ENCODE results near the gene CUBN. TPM values are rescaled to one million over a fixed set of nuclear protein-coding genes. Genes with fewer than 3 reads are reported as not detected.

CUBN gene
- total and polyA plus RNA-seq, 5 donors from 2014 or later: 0.01 to 4.7 (median 0.15) TPM

GRCh38 chr10:17106991-17107390 is 22.6 kb downstream of the CUBN start:
- no peaks in the 10 kb centered on the region for H3K36me3 ChIP-seq (ENCODE audit: control insufficient read depth, insufficient read depth, low read length)
- Mint-ChIP-seq H3K27me3 (no peaks in the 10 kb centered on the region), H3K4me1 (peaks cover 0 to 2% (median 0%) of the 10 kb centered on the region in 4 donors), H3K27ac (no peak overlapping the region), H3K36me3 (peaks cover 36% of the 10 kb centered on the region), H3K9me3 (no peaks in the 10 kb centered on the region), H3K4me3 (no peak overlapping the region)
- H3K4me3 ChIP-seq (ENCODE audit: low read depth, low read length): no peak overlapping the region
- no peaks in the 10 kb centered on the region for H3K9me3 ChIP-seq (ENCODE audit: control insufficient read depth in 2 of 2, low read length in 2 of 2)
- no peak overlapping the region for H3K27ac ChIP-seq (ENCODE audit: insufficient read depth, low read length, poor library complexity, severe bottlenecking)
- H3K4me1 ChIP-seq (ENCODE audit: control insufficient read depth, insufficient read depth, low read length, poor library complexity, severe bottlenecking): no peaks in the 10 kb centered on the region
- ATAC-seq (ENCODE audit: low read depth in 2 of 2) (no peak), DNase-seq (no peak)
- H3K27me3 ChIP-seq (ENCODE audit: control insufficient read depth, insufficient read depth, low read length): no peaks in the 10 kb centered on the region

GRCh38 chr10:17101910-17102266 is 27.7 kb downstream of the CUBN start:
- H3K4me3 ChIP-seq (ENCODE audit: low read depth, low read length): no peak overlapping the region
- Mint-ChIP-seq H3K27me3 (no peaks in the 10 kb centered on the region), H3K9me3 (peaks cover 0 to 2% (median 0%) of the 10 kb centered on the region in 7 donors), H3K4me1 (peaks cover 0 to 7% (median 0%) of the 10 kb centered on the region in 4 donors), H3K36me3 (peaks cover 28% of the 10 kb centered on the region), H3K27ac (no peak overlapping the region), H3K4me3 (no peak overlapping the region)
- no peaks in the 10 kb centered on the region for H3K27me3 ChIP-seq (ENCODE audit: control insufficient read depth, insufficient read depth, low read length)
- no peaks in the 10 kb centered on the region for H3K4me1 ChIP-seq (ENCODE audit: control insufficient read depth, insufficient read depth, low read length, poor library complexity, severe bottlenecking)
- no peaks in the 10 kb centered on the region for H3K9me3 ChIP-seq (ENCODE audit: control insufficient read depth in 2 of 2, low read length in 2 of 2)
- H3K27ac ChIP-seq (ENCODE audit: insufficient read depth, low read length, poor library complexity, severe bottlenecking): no peak overlapping the region
- no peaks in the 10 kb centered on the region for H3K36me3 ChIP-seq (ENCODE audit: control insufficient read depth, insufficient read depth, low read length)
- ATAC-seq (ENCODE audit: low read depth in 2 of 2): no peak
- no peak for DNase-seq

GRCh38 chr10:17101257-17101909 is 28.2 kb downstream of the CUBN start:
- peaks cover 0 to 4% (median 0%) of the 10 kb centered on the region in 7 donors for H3K9me3 Mint-ChIP-seq
- ATAC-seq (ENCODE audit: low read depth in 2 of 2) (no peak), DNase-seq (no peak)
- no peak overlapping the region for H3K27ac ChIP-seq (ENCODE audit: insufficient read depth, low read length, poor library complexity, severe bottlenecking)
- H3K27me3 Mint-ChIP-seq: no peaks in the 10 kb centered on the region
- H3K27me3 ChIP-seq (ENCODE audit: control insufficient read depth, insufficient read depth, low read length): no peaks in the 10 kb centered on the region
- H3K4me3 ChIP-seq (ENCODE audit: low read depth, low read length): no peak overlapping the region
- peaks cover 26% of the 10 kb centered on the region for H3K36me3 Mint-ChIP-seq
- H3K27ac Mint-ChIP-seq: no peak overlapping the region
- no peak overlapping the region for H3K4me3 Mint-ChIP-seq
- peaks cover 0 to 7% (median 0%) of the 10 kb centered on the region in 4 donors for H3K4me1 Mint-ChIP-seq
- H3K36me3 ChIP-seq (ENCODE audit: control insufficient read depth, insufficient read depth, low read length): no peaks in the 10 kb centered on the region
- no peaks in the 10 kb centered on the region for H3K4me1 ChIP-seq (ENCODE audit: control insufficient read depth, insufficient read depth, low read length, poor library complexity, severe bottlenecking)
- H3K9me3 ChIP-seq (ENCODE audit: control insufficient read depth in 2 of 2, low read length in 2 of 2): no peaks in the 10 kb centered on the region

DNA sequence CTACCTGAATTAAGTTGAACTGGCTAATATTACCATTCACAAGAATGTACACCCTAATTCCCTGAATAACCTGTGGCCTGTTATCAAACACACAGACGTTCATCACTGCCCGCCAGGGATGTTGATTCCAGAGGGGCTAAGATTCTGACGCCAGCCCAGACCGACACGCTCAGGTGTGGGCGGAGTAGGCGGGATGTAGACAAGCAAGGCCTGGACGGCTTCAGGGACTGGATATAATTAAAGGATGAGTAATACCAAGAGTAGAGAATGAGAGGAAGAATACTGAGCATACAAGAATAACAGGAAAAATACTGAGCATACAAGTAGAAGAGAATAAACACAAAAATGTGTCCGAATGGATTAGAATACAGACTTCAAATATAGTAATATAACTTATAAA is 29.0 kb downstream of the CUBN start:
- Histone ChIP-seq H3K27ac (ENCODE audit: insufficient read depth, low read length, poor library complexity, severe bottlenecking) (no peak overlapping the region), H3K4me3 (ENCODE audit: low read depth, low read length) (no peak overlapping the region), H3K9me3 (ENCODE audit: control insufficient read depth in 2 of 2, low read length in 2 of 2) (no peaks in the 10 kb centered on the region), H3K4me1 (ENCODE audit: control insufficient read depth, insufficient read depth, low read length, poor library complexity, severe bottlenecking) (no peaks in the 10 kb centered on the region), H3K27me3 (ENCODE audit: control insufficient read depth, insufficient read depth, low read length) (no peaks in the 10 kb centered on the region), H3K36me3 (ENCODE audit: control insufficient read depth, insufficient read depth, low read length) (no peaks in the 10 kb centered on the region)
- Mint-ChIP-seq H3K4me1 (peaks cover 0 to 7% (median 0%) of the 10 kb centered on the region in 4 donors), H3K9me3 (peaks cover 0 to 4% (median 0%) of the 10 kb centered on the region in 7 donors), H3K36me3 (peaks cover 32% of the 10 kb centered on the region), H3K27me3 (no peaks in the 10 kb centered on the region), H3K4me3 (no peak overlapping the region), H3K27ac (peak overlapping the region in 1 of 3 donors; percentile 3)
- DNase-seq: no peak
- ATAC-seq (ENCODE audit: low read depth in 2 of 2): no peak

DNA sequence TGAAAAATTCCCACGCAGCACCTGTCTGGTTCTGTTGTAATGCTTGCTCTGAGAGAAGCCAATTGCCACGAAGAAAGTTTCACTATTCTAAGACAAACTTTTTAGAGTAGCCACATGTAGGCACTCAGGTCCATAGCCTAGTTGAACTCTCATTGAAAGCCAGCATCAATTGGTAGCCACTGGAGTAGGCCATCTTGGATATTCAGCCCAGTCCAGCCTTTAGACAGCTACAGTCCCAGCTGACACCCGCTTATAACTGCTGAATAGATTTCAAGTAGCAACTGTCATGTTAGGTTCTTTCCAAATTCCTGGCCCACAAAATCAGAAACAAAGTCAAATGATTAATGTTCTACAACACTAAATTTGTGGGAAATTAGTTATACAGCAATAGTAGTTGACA is 31.6 kb downstream of the CUBN start:
- Histone ChIP-seq H3K27me3 (ENCODE audit: control insufficient read depth, insufficient read depth, low read length) (no peaks in the 10 kb centered on the region), H3K27ac (ENCODE audit: insufficient read depth, low read length, poor library complexity, severe bottlenecking) (no peak overlapping the region), H3K4me1 (ENCODE audit: control insufficient read depth, insufficient read depth, low read length, poor library complexity, severe bottlenecking) (no peaks in the 10 kb centered on the region), H3K4me3 (ENCODE audit: low read depth, low read length) (no peak overlapping the region), H3K9me3 (ENCODE audit: control insufficient read depth in 2 of 2, low read length in 2 of 2) (no peaks in the 10 kb centered on the region), H3K36me3 (ENCODE audit: control insufficient read depth, insufficient read depth, low read length) (no peaks in the 10 kb centered on the region)
- Mint-ChIP-seq H3K4me3 (no peak overlapping the region), H3K4me1 (peaks cover 0 to 7% (median 0%) of the 10 kb centered on the region in 4 donors), H3K27ac (no peak overlapping the region), H3K27me3 (no peaks in the 10 kb centered on the region), H3K9me3 (peaks cover 0 to 4% (median 0%) of the 10 kb centered on the region in 7 donors), H3K36me3 (peaks cover 25% of the 10 kb centered on the region)
- DNase-seq (no peak), ATAC-seq (ENCODE audit: low read depth in 2 of 2) (no peak)

DNA sequence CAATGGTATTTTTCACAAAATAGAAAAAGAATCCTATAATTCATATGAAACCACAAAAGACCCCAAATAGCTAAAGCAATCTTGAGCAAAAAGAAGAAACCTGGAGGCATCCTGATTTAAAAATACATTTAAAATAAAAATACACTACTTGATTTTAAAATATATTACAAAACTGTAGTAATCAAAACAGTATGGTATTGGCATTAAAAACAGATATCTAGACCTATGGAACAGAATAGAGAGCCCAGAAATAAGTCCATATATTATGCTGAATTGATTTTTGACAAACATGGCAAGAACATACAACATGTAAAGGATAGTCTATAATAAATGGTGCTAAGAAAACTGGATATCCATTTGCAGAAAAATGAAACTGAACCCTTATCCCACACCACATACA is 34.8 kb downstream of the CUBN start:
- no peak for ATAC-seq (ENCODE audit: low read depth in 2 of 2)
- peaks cover 27% of the 10 kb centered on the region for H3K36me3 Mint-ChIP-seq
- Histone ChIP-seq H3K27ac (ENCODE audit: insufficient read depth, low read length, poor library complexity, severe bottlenecking) (no peak overlapping the region), H3K4me3 (ENCODE audit: low read depth, low read length) (no peak overlapping the region), H3K4me1 (ENCODE audit: control insufficient read depth, insufficient read depth, low read length, poor library complexity, severe bottlenecking) (no peaks in the 10 kb centered on the region), H3K27me3 (ENCODE audit: control insufficient read depth, insufficient read depth, low read length) (no peaks in the 10 kb centered on the region), H3K9me3 (ENCODE audit: control insufficient read depth in 2 of 2, low read length in 2 of 2) (no peaks in the 10 kb centered on the region), H3K36me3 (ENCODE audit: control insufficient read depth, insufficient read depth, low read length) (no peaks in the 10 kb centered on the region)
- no peaks in the 10 kb centered on the region for H3K27me3 Mint-ChIP-seq
- DNase-seq: no peak
- peaks cover 0 to 7% (median 0%) of the 10 kb centered on the region in 7 donors for H3K9me3 Mint-ChIP-seq
- no peak overlapping the region for H3K4me3 Mint-ChIP-seq
- no peak overlapping the region for H3K27ac Mint-ChIP-seq
- peaks cover 0 to 7% (median 2%) of the 10 kb centered on the region in 4 donors for H3K4me1 Mint-ChIP-seq

- H3K9me3 Mint-ChIP-seq: peaks cover 0 to 7% (median 0%) of the 10 kb centered on the region in 7 donors
- no peak overlapping the region for H3K4me3 Mint-ChIP-seq
- ATAC-seq (ENCODE audit: low read depth in 2 of 2) (no peak), DNase-seq (no peak)
- H3K9me3 ChIP-seq (ENCODE audit: control insufficient read depth in 2 of 2, low read length in 2 of 2): no peaks in the 10 kb centered on the region
- no peaks in the 10 kb centered on the region for H3K27me3 Mint-ChIP-seq
- H3K27ac ChIP-seq (ENCODE audit: insufficient read depth, low read length, poor library complexity, severe bottlenecking): no peak overlapping the region
- H3K4me1 Mint-ChIP-seq: peaks cover 0 to 7% (median 0%) of the 10 kb centered on the region in 4 donors
- H3K27me3 ChIP-seq (ENCODE audit: control insufficient read depth, insufficient read depth, low read length): no peaks in the 10 kb centered on the region
- H3K27ac Mint-ChIP-seq: no peak overlapping the region
- no peaks in the 10 kb centered on the region for H3K4me1 ChIP-seq (ENCODE audit: control insufficient read depth, insufficient read depth, low read length, poor library complexity, severe bottlenecking)
- H3K4me3 ChIP-seq (ENCODE audit: low read depth, low read length): no peak overlapping the region
- H3K36me3 Mint-ChIP-seq: peaks cover 24% of the 10 kb centered on the region
- no peaks in the 10 kb centered on the region for H3K36me3 ChIP-seq (ENCODE audit: control insufficient read depth, insufficient read depth, low read length)
Measured at GRCh38 chr10:17092986-17093803, 36.4 kb downstream of the CUBN start.
